ENCODE data around the gene MAGEA9B.
"Not testable (repeated sequence)": the region's sequence is repeated elsewhere in the genome, so short reads cannot be mapped to it uniquely, and the experiment has no call there.

Gene MAGEA9B

DNA sequence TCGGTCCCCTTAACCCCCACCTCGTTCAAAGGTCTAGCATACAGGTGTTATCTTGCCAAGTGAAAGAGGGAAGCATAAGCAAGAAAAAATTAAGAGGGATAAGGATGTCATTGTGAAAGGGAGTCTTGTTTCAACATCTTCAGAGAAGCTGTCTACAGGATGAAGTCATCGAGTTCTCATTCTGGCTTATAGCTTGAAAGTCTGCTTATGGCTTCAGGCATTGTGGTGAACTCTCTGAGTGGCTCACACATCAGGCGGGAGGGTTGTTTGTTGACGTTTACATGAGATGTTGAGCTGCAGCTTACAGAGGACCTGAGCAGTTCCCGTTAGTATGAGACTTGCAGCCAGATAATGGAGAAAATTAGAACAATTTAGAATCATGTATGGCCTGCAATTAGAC lies 16.6 kb downstream of the MAGEA9B start:
- DNase-seq: no peak

DNA sequence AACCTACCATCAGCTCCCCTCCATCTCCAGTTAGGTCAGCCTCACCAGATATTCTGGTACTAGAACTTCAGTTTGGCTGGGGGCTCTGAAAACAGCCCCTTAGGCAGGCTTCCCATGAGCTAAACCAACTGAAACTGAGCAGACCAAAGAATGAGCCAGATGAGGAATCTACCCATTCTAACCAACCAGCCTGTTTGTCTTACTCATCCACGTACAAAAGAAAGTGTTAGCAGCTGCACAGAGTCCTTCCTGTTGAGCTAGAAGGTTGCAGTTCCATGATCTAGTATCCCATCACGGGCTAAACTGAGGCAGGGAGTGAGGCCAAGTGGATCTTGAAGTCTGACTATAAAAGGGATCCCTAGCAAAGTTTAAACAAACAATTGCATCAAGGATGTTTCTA lies 17.5 kb downstream of the MAGEA9B start:
- no peak for DNase-seq

DNA sequence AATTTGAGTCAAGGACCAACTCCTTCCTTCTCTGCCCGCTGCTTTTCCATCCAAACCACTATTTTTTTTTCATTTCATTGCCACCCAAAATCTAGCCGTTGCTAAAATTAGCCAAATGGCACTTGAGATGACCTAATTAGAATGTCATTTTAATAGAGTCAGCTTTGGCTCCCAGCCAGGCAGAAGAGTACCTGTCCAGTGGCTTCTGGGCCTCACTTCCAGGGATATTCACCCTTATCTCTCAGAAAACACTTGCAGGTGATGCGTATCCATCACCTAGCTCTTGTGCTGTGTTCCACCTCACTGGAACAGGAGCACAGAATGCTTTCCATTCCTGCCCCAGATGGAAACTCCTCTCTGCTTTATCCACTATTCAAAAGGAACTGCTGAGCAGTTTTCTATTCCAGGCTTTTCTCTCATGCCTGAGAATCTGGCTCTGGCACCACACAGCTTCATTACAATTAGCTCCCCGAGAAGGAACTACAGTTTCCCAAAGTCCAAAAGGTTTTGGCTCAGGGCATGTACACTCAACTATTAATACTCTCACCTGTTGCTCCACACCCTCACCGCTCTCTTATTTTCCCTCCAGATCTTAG lies 18.5 kb downstream of the MAGEA9B start:
- no peak for DNase-seq

DNA sequence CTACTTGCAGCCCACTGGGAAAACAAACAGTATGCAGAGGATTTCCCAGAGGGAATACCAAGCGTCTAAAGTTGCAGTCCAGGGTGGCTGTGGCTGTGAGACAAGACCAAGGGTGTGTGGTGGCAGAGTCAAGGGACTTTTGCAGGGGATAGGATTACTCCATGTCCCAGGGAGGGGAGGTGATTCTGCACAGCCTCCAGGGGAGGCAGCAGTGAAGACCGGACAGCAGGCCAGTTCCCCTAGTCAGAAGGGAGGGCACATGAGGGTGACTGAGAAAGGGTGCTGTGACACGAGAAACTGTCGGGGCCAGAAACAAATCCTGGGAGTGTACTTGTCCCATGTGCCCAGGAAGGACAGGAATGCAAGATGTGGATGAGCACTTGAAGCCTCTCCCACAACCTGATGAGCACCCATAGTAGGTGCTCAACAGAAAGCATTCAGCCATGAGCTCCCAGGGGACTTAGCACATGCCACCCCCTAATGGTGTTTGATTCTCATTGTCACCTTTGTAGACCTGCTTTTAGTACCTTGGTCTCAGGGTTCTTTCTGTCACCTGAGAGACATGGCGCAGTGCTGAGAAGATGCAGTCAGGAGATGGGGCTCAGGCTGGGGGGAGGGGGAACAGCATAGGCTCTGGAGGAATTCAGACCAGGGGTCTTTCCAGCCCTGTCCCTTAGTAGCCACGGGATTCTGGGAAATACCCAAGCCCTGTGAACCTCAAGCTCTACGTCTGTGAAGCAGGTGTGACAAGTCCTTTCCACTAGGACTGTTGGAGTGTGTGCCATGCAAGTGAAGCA lies 19.4 kb downstream of the MAGEA9B start:
- DNase-seq: no peak

DNA sequence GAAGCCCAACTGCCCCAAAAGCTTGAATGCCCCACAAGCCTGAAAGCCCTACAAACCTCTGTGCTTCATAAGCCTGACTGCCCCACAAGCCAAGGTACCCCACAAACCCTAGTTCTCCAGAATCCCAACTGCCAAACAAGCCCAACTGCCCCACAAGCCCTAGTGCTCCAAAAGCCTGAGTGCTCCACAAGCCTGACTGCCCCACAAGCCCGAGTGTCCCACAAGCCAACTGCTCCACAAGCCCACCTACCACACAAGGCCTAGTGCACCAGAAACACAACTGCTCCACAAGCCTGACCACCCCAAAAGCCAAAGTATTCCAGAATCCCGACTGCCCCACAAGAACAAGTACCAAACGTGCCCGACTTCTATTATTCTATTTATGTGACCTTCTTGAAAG lies 23.9 kb downstream of the MAGEA9B start:
- DNase-seq: no peak

DNA sequence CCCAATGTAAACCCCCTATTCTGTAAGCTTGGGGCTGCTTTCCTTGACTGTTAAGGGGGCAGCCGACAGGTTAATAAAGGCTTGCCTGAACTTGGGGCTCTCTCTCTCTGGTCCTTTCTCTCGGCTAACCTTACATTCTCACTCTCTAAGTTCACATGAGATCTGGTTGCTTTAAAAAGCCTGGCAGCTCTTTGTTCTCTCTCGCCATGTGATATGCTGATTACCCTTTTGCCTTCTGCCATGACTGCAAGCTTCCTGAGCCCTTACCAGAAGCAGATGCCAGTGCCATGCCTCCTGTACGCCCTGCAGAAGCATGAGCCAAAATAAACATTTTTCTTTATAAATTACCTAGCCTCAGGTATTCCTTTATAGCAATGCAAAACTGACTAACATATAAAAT lies 32.0 kb downstream of the MAGEA9B start:
- not testable (repeated sequence) for DNase-seq

DNA sequence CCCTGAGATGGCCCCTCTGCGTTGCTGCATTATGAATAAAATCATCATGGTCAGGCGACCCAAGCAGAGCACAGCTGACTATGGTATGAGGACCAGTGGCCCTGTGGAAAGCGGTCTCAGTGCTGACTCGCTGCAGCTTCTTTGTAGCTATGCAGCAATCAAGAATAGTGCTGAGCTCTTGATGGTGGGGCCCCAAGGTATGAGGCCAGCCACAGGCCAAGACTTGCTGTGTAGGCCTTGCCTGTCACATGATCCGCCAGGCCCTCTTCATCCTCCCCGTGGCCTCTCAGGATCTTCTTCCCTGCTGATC lies 35.4 kb downstream of the MAGEA9B start:
- DNase-seq: not testable (repeated sequence)

DNA sequence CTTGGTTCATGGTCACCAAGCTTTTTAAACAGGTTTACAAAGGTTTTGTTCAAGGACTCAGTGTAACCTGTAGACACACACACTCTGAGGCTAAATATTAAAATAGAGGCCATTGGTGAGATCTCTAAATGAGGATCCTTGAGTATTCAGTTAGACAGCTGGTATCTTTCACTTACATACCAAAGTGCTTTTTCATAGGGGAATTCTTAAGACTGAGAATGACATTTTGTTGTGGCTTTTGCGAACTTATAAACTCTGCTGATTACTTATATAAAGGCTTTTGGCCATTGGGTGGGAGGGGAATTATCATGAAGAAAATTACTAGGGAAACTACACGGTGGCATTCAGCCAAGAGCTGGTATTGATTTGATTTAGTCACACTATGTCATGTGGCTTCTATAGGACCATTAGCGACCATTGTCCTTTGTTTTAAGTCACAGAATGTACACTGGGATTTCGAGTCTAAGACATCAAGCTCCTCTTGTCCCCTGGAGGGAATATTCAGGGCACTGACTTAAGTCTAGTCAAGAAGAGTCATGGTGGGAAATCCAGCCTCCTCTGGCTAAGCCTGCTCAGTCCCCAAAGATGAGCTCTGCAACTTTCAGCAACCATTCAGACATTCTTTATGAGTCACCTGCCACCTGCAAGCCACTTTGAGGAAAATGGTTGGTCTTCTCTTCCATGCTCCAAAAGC lies 35.9 kb downstream of the MAGEA9B start:
- not testable (repeated sequence) for DNase-seq

DNA sequence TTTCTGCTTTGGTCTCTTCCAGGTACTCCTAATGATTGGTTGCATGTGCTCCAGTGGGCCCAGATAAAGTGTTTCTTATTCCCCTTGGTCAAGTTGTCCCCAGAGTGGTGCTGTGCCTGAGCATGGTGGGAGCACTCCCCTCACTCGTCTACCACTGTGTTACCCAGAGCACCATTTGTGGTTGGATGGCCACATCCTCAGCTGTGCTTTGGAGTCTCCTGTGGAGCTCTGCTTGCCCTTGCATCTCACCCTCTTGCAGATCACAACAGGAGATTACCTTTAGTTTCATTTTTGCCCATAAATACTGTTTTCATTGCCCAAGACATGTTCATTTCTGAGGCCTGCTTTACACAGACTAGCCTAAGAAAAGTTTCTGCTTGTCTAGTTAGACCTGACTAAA lies 36.8 kb downstream of the MAGEA9B start:
- not testable (repeated sequence) for DNase-seq

DNA sequence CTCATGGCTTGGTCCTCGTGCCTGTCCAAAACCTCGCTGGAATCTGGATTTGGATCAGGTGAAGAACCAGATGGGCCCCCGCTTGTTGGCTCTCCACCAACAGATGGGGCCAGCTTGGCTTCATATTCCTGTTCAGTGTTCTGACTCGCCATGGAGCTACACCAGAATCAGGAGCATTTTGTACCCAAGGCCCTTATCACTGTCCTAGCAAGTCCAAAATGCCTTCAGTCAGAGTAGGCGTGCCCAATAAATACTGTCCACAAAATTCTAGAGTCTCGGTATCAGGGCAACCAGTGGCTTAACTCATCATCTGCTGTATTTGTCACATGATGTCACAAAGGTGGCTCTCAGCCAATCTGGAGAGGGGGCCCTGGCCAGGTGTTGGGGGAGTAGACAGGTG lies 37.6 kb downstream of the MAGEA9B start, which contains the start of gene HSFX3:
TSS of gene HSFX3 (minus strand) at position 224 of the 400 bp plus-strand sequence. CDS start at position 152, 72 bp downstream.
- DNase-seq: not testable (repeated sequence)

DNA sequence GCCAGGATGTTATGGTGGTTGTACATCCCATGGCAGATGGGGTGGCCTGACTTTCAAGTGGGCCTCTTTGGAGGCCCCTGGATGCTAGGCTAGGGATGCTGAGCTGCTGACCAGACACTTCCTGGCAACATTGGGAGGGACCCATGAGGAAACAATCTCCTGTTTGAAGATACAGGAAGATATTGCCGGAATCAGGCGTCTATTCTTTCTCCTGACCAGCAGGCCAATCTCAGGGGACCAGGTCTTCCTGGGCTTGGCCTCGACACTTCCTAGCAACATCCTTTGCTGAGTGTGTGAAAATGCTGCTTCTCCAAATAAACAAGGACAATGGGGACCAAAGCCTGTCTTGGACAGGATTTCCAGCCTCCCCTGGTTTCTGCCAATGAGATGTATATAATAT lies 39.5 kb downstream of the MAGEA9B start:
- DNase-seq: not testable (repeated sequence)

DNA sequence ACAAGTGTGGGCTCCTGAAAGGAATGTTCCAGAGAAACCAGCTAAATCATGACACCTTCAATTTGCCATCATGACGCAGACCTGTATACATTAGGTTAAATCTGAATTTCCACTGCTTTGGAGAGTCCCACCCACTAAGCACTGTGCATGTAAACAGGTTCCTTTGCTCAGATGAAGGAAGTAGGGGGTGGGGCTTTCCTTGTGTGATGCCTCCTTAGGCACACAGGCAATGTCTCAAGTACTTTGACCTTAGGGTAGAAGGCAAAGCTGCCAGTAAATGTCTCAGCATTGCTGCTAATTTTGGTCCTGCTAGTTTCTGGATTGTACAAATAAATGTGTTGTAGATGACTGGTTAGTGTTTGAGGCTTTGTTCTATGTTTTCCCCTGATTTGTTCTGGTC lies 40.3 kb downstream of the MAGEA9B start:
- not testable (repeated sequence) for DNase-seq

DNA sequence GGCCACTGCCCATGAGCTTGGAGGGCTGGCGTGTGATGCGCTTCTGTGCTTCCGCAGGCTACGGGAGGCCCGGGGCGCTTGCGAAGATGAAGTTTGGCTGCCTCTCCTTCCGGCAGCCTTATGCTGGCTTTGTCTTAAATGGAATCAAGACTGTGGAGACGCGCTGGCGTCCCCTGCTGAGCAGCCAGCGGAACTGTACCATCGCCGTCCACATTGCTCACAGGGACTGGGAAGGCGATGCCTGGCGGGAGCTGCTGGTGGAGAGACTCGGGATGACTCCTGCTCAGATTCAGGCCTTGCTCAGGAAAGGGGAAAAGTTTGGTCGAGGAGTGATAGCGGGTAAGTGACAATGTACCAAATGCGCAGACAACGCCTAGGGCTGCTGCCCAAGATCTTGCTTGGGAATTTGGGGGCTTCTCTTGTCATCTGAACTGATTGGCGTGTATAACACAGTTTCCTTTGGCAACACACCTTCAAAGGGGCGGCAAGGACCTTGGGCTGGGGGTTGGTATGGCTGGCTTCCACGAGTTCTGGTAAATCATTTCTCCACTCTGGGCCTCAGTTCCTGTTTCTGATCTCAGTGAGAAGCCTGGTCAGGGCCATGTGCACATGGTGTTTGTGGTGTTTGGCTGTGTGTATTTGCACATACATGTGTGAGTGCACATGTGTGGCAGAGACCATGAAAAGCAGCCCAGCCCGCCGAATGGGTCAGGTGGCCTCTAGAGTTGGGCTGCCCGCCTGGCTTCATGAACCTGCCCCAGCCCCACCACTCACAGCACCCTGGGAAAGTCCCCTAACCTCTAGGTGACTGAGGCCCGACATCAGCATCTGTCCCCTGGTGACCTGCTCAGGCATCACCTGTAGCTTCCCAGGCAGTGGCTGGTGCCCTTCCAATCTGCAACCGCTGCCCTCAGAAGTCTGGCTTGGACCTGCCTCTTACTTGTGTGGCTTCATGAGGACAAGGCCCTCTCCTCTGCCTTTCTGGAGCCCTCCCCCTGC lies 41.4 kb downstream of the MAGEA9B start:
- not testable (repeated sequence) for DNase-seq

DNA sequence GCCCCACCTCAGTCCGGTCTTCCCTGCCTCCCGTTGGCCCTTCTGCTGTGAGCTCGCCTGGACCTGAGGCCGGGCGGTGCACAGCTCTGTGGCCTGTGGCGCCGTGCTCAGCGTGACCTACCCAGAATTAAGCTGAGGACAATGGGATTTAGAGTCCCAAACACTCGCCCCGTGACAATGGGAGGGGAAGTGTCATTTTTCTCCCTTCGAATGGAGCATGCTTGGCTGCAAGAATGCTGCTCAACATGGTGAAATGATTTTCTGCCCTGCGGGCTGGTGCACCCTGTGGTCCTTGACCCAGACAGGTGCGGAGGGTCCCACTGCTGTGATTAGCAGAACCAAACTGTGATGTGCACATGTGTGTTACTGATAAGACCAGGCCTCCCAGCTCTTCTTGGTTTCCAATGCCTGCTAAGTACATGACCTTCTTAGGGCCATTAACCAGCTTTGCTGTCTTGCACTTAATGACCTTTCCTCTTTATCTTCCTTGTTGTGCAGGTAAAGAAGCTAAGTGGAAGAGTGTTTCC lies 45.7 kb downstream of the MAGEA9B start:
- DNase-seq: no peak

DNA sequence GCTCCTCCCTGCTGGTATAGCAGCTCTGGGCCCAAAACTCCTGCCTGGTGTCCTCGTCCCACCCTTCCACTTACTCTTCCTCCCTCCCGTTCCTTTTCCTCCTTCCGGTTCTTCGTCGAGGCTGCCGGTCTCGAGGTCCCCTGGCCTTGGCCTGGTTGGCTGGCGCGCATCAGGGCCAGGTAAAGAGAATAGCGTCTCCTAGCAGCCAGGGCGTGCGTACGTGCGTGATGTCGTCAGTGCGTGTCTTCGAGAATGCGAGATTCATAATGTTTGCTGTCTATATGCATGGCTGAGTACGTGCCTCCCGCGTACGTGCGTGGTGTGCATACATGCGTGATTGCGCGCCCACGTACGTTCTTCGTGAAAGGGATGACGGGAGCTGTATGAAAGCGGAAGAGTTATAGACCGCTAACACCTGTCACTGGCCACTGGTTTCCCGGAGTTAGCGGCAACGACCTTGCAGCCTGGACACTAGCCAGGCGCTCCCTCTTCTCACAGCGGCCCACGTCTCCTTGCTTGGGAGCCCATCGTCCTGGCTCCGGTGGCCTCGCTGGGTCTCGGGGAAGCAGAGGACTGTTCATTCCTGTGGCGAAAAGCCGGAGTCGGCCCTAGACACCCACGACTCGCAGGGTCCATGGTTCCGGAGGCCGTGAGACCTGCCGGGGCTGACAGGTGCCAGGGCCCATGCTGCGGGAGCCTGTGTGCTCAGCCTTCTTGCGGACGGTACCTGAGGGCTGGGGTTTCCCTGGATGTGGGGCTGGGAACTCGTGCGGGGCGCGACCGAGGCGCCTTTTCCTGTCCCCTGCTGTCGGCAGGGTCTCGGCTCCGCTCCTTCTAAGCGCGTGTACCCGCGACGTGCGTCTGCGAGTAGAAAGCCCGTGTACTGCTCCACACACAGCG lies 46.4 kb downstream of the MAGEA9B start, which contains the start of gene EOLA1:
TSS of gene EOLA1 (plus strand) at position 392 of the 900 bp plus-strand sequence. CDS start 4,619 bp downstream, outside the sequence.
- DNase-seq: peak in 1 of 2 donors; percentile 85

DNA sequence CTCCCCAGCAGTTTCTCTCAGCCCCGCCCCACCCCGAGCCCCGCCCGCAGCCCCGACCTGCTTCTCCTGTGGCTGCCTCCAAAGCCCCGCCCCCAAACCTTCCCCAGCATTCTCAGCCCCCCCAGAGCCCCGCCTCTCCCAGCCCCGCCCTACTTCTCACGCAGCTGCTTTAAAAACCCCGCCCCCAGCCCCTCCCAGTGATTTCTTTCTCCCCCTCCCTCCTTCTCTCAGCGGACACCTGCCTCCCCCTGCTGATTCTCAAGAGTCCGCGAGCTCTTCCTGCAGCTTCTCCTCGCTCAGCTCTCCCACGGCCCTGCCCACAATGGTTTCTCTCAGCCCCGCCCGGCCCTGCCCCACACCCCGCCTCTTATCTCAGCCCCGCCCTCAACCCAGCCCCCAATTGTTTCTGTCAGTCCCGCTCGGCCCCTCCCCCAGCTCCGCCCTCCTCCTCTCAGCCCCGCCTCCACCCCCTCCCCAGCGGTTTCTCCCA lies 47.1 kb downstream of the MAGEA9B start:
- peak; percentile 84 to 86 for DNase-seq

DNA sequence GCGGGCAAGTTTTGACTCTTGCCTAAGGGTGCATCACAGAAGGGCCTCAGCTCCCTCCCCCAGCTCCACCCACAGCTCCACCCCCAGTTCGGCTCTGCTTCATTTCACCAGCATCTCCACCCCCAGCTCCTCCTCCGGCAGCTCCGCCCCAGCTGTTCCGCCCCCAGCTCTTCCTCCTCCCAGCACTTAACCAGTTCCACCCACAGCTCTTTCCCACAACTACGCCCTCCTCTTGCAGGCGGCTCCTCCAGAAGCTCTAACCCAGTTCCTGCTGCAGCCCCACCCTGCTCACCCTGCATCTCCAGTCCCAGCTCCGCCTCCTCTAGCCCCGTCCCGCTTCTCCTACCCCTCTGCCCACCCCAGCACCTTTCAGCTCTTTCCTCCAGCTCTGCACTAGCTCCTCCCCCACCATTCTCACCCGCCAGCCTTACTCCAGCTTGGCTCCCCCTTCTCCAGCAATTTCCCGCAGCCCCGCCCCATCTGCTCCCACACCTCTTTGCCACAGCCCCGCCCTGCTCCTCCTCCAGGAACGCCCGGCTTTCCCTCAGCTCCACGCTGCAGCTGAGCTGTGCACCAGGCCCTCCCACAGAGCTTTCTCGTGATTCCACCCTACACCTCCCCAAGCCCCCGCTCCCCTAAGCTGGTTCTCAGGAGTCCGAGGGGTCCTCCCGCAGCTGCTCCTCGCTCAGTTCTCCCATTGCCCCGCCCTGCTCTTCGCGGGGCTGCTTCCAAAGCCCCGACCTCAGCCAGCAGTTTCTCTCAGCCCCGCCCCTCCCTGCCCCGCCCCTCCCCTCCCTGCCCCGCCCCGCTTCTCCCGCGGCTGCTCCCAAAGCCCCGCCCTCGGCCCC lies 47.8 kb downstream of the MAGEA9B start:
- peak; percentile 81 for DNase-seq

DNA sequence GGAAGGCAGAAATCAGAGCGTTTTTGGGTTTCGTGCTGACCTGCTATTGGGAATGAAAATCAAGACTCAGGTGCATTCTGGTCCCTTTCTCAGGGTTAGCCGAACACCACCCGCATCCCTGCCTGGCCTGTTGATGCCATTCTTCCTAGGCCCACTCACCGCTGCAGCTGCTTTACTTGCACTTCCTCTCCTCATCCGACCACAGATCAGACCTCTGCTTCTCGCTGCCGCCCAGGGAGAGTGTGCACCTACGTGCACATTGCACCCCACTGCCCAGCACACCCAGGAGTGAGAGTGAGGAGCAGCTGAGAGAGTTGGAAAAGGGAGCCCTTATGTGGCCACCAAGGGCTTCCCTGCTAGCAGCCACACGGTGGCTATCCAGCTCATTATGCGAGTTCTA lies 49.8 kb downstream of the MAGEA9B start:
- DNase-seq: not testable (repeated sequence)

DNA sequence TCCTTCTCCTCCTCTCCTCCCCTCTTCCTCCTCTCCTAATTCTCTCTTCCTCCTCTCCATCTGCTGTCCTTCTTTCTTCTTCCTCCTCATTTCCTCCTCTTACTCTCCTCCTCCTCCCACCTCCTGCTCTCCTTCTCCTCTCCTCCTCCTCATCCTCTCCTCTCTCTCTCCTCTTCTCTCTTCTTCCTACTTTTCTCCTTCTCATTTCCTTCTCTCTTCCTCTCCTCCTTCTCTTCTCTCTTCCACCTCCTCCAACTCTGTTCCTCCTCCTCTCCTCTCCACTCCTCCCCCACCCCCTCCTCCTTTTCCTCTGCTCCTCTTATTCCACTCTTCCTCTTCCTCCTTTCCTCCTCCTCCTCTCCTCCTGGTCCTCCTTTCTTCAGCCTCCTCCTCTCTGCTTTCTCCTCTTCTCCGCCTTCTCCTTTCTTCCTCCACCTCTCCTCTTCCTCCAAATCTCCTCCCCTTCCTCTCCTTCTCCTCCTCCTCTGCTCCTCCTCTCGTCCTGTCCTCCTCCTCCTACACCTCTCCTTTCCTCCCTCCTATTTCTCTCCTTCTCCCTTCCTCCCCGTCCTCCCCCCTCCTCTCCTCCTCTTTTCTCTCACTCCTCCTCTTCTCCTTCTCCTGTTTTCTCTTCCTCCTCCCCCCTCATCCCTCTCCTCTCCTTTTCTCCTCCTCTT lies 52.2 kb downstream of the MAGEA9B start:
- DNase-seq: not testable (repeated sequence)

Measured in hippocampal formation (tissue), 2 donors.